Measurements from ENCODE around the gene IER3.

GRCh38 chr6:30749554-30750378, 5.4 kb upstream of the IER3 start:
- TF ChIP-seq POLR2A (IDR thresholded peaks at IDR 0.05), result no peak
- no peak for TF ChIP-seq CTCF (IDR thresholded peaks at IDR 0.05 in 4 of 5, conservative IDR thresholded peaks at IDR 0.05 in 1 of 5)

Data from gastrocnemius medialis (tissue), 4 donors.